HFFc6 (cell line): Measurements from ENCODE around the gene DNM1. TPM values are rescaled to one million over a fixed set of nuclear protein-coding genes. Genes with fewer than 3 reads are reported as not detected.

Experiments used
- DNase-seq: peaks from one replicate; pipeline ENCODE4 v3.0.0-alpha.2; 2018
- H3K27ac Mint-ChIP-seq: 2 replicates; pipeline ENCODE4 v1.8.0; 2020; ENCODE audit warnings: mild to moderate bottlenecking, mixed read lengths
- H3K27me3 Mint-ChIP-seq: 2 replicates; pipeline ENCODE4 v1.8.0; 2021; ENCODE audit warnings: mild to moderate bottlenecking, moderate library complexity, mixed read lengths; ENCODE audit not compliant: insufficient read depth
- H3K36me3 Mint-ChIP-seq: 2 replicates; pipeline ENCODE4 v1.8.0; 2021; ENCODE audit warnings: low read depth, mixed read lengths
- H3K4me1 Mint-ChIP-seq: 2 replicates; pipeline ENCODE4 v1.8.0; 2020; ENCODE audit warnings: low read depth, mixed read lengths
- H3K4me3 Mint-ChIP-seq: 2 replicates; pipeline ENCODE4 v1.8.0; 2020; ENCODE audit warnings: mild to moderate bottlenecking, moderate library complexity, mixed read lengths
- H3K9me3 Mint-ChIP-seq: 2 replicates; pipeline ENCODE4 v1.8.0; 2020; ENCODE audit warnings: mild to moderate bottlenecking, mixed read lengths
- CTCF ChIP-seq: fragments of 200-600 bp; sonication (generic); IDR thresholded peaks from 2 replicates; pipeline ENCODE4 v1.5.0; 2021; ENCODE audit warnings: antibody characterized with exemption, mild to moderate bottlenecking
- total RNA-seq, 6 experiments: library from RNA; stranded (reverse); fragmentation: NEBNext Ultra II Directional; extraction: Animal tissue kit (Norgen Biotek cat#: 25700); gene quantifications; 2 replicates in 1 of 6; 3 replicates in 5 of 6; pipeline ENCODE4 v1.2.3, GENCODE V29; 2021

The DNM1 gene
- total RNA-seq, 6 experiments from 2014 or later: 17.4 to 38.2 (median 32.7) TPM

DNA sequence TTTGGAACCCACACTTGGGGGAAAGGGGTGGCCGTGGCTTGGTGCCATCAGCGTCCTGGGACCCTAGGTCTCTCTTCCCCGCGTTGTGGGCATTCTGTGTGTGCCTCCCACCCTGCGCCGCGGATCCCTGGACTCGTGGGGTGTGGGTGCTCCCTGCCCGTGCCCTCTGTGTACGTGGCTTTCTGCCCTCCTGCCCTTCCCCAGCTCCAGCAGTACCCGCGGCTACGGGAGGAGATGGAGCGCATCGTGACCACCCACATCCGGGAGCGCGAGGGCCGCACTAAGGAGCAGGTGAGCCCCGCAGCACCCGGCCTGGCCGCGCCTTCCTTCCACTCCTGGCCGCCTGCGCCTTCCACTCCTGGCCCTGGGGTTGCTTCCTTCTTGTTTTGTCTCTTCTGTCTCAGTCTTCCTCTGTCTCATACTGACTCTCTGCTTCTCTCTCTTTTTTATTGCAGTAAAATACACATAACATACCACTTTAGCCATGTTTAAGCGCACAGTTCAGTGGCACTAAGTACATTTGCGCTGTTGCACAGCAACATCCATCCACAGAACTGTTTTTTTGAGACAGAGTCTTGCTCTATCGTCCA, 30.7 kb downstream of the DNM1 start:
- no peaks in the 10 kb centered on the region for H3K9me3 Mint-ChIP-seq
- peaks cover 13% of the 10 kb centered on the region; the same call in 1 of the 2 replicates for H3K4me1 Mint-ChIP-seq
- H3K27me3 Mint-ChIP-seq: no peaks in the 10 kb centered on the region
- H3K4me3 Mint-ChIP-seq: no peak overlapping the region
- TF ChIP-seq CTCF: no peak
- DNase-seq: no peak
- peaks cover 15% of the 10 kb centered on the region for H3K36me3 Mint-ChIP-seq
- no peak overlapping the region for H3K27ac Mint-ChIP-seq

DNA sequence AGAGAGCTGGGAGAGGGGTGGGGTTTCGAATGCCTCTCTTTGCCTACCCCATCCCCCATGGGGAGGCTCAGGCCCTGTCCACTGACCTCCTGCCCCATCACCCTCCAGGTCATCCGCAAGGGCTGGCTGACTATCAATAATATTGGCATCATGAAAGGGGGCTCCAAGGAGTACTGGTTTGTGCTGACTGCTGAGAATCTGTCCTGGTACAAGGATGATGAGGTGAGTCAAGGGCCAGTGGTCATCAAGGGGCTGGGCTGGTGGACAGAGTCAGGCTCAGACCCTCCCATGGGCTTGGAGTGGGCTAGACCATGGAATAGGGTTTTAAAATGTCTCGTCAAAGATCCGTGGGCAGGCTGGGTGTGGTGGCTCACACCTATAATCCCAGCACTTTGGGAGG, 38.9 kb downstream of the DNM1 start:
- Mint-ChIP-seq H3K4me3 (no peak overlapping the region), H3K27me3 (no peaks in the 10 kb centered on the region; the same call in 1 of the 2 replicates), H3K36me3 (peaks cover 8% of the 10 kb centered on the region), H3K27ac (no peak overlapping the region), H3K4me1 (peaks cover 28% of the 10 kb centered on the region), H3K9me3 (no peaks in the 10 kb centered on the region)
- no peak for TF ChIP-seq CTCF
- no peak for DNase-seq

DNA sequence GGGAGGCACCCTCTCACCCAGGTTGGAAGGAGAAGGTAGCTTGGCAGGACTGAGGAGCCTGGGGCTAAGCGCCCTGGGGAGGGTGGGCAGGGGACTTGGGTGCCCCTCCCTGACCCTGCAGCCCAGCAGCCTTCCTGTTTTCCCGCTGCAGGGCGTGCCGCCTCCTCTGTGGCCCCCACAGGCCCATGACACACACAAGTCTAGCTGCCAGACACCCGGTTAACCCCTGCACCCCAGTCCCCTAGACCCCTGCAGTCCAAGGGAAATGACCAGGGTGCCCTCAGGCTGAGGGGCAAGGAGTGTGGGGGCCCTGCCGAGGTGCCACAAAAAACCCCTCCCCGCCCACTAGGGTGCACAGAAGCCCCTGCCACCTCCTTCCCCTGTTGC, 39.6 kb downstream of the DNM1 start:
- H3K9me3 Mint-ChIP-seq: no peaks in the 10 kb centered on the region
- no peak for TF ChIP-seq CTCF
- no peak overlapping the region for H3K27ac Mint-ChIP-seq
- DNase-seq: no peak
- H3K36me3 Mint-ChIP-seq: peaks cover 8% of the 10 kb centered on the region
- peaks cover 27% of the 10 kb centered on the region for H3K4me1 Mint-ChIP-seq
- H3K4me3 Mint-ChIP-seq: no peak overlapping the region
- no peaks in the 10 kb centered on the region; the same call in 1 of the 2 replicates for H3K27me3 Mint-ChIP-seq

DNA sequence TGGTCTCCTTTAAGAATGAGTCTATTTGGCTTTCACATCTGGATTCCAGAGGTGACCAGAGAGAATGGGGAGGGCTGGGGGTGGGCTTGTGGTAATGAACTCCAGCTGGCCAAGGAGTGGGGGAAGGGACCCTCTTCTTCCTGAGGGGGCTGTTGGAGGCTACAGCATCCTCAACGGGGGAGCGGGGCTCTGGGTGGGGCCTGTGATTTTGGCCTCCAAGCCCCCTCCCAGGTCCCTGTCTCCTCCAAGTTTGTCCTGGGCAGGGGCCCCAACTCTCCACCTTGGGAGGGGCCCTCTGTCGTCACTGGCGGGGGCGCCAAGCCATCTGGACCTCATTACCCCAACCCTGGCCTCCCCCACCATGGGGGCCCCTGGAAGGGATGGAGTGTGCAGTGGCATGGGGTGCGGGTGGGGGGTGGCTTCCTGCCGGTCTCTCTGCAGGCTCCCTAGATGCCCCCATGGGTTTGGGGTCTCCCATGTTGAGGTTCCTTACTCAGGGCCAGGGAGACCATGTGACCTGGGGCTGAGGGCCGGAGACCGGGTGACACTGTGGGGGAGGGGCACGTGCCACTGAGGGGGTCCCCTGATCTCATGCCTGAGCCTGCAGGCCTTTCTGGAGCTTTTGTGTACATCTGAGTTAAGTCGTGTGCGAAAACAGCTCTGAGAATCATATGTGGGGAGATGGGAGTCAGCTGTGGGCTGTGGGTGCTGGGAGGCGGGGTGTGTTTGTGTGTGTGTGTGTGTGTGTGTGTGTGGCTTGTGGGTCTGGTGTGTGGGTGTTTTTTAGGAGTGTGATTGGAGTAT, 40.2 kb downstream of the DNM1 start:
- no peaks in the 10 kb centered on the region; the same call in 1 of the 2 replicates for H3K27me3 Mint-ChIP-seq
- peaks cover 27% of the 10 kb centered on the region for H3K4me1 Mint-ChIP-seq
- no peak for DNase-seq
- peaks cover 8% of the 10 kb centered on the region for H3K36me3 Mint-ChIP-seq
- peak overlapping the region; percentile 75 for H3K4me3 Mint-ChIP-seq
- no peak for TF ChIP-seq CTCF
- H3K9me3 Mint-ChIP-seq: no peaks in the 10 kb centered on the region
- peak overlapping the region; percentile 92 for H3K27ac Mint-ChIP-seq

DNA sequence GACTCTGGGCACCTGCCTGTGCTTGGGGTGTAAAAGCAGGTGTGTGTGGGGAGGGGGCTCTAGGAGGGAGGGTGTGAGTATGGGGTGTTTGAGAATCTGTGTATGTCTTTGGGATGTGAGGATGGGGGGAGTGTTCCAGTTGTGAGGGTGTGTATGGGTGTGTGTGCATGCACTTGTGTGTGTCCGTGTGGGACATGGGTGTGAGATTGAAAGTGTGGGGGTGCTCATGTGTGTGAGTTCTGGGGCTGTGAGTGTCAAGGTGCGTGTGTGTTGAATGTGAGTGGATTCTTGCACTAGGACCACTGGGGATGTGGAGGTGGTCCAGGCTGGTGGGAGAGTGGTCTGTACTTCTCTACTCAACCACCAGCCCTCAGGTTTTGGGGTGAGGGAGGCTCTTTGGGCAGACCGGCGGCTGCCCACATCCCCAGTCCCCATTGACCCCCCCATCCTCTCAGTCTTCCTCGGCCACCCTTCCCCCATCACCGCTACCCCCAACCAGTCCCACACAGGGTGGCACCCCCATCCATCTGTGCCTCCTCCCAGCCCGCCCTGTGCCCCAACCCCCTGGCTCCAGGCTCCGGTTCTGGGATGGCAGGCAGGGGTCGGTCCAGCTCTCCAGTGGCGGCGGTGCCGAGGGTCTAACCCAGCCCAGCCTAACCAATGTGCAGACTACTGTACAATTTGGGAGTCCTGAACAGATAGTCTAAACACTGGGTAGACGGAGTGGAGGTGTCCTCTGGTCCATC, 41.1 kb downstream of the DNM1 start:
- H3K27ac Mint-ChIP-seq: peak overlapping the region; percentile 92
- peaks cover 2% of the 10 kb centered on the region for H3K36me3 Mint-ChIP-seq
- TF ChIP-seq CTCF: no peak
- no peak for DNase-seq
- H3K4me3 Mint-ChIP-seq: peak overlapping the region; percentile 75
- H3K27me3 Mint-ChIP-seq: no peaks in the 10 kb centered on the region; the same call in 1 of the 2 replicates
- no peaks in the 10 kb centered on the region for H3K9me3 Mint-ChIP-seq
- H3K4me1 Mint-ChIP-seq: peaks cover 27% of the 10 kb centered on the region
